HCT116 (cell line): ENCODE results near the gene CFAP61. TPM values are rescaled to one million over a fixed set of nuclear protein-coding genes. Genes with fewer than 3 reads are reported as not detected.

ENCODE experiments used
- ATAC-seq: fragments of 200-7000 bp; cut with Tn5 transposase; 2 replicates; pipeline ENCODE4 v1.9.1; 2020; ENCODE audit warnings: mild to moderate bottlenecking, moderate library complexity
- BruUV-seq: library from RNA; stranded (reverse); fragments of 400-500 nt; replicated peaks from 2 replicates; lab custom pipeline; 2021; lab: Mats Ljungman, UMichigan
- CTCF ChIA-PET: fragments of 300-600 bp; sonication (Branson Sonifier 250); formaldehyde crosslinking; loops from one replicate; lab custom pipeline; 2021; ENCODE audit warnings: antibody characterized with exemption; lab: Charles Lee
- POLR2A ChIA-PET: fragments of 300-600, 350-600 bp; sonication (Branson Sonifier 250); formaldehyde crosslinking; loops from one replicate; lab custom pipeline; 2021; ENCODE audit warnings: antibody characterized with exemption; lab: Charles Lee
- RAD21 ChIA-PET, 2 experiments: fragments of 300-600 bp; sonication (Branson Sonifier 250); formaldehyde crosslinking; loops; one replicate each; lab custom pipeline; 2023; ENCODE audit warnings: low total read pairs in 2 of 2; ENCODE audit not compliant: uncharacterized antibody in 2 of 2, unreplicated experiment in 2 of 2, low non-redundant PET in 1 of 2; lab: Charles Lee
- DNase-seq: peaks from one replicate; pipeline ENCODE4 v3.0.0-alpha.2; 2010; ENCODE audit warnings: low read depth, low spot score
- H2AFZ ChIP-seq: fragments of 200-600 bp; shearing (Covaris generic), sonication (generic); 2 replicates; pipeline ENCODE4 v1.6.1; 2017; ENCODE audit warnings: low read depth, mixed run types, mixed read lengths, antibody characterized with exemption, low read length; ENCODE audit not compliant: poor library complexity, severe bottlenecking
- H3K27ac ChIP-seq: 2 replicates; pipeline ENCODE4 v1.5.1; 2012; ENCODE audit warnings: low read depth, low read length
- H3K27me3 ChIP-seq: fragments of 200-600 bp; sonication (generic); 2 replicates; pipeline ENCODE4 v1.6.1; 2016; ENCODE audit warnings: mixed run types, low read length, mixed read lengths; ENCODE audit not compliant: insufficient read depth
- H3K36me3 ChIP-seq, 2 experiments: fragments of 200-500 bp in 1 of 2; fragments of 200-600 bp in 1 of 2; sonication (Bioruptor generic) in 1 of 2; sonication (generic) in 1 of 2; 2 replicates each; pipeline versions ENCODE4 v1.5.1 to v1.6.1; 2014 to 2016; ENCODE audit warnings: low read length in 2 of 2, inconsistent platforms in 1 of 2, mixed read lengths in 1 of 2, mixed run types in 1 of 2; ENCODE audit not compliant: insufficient read depth in 2 of 2, control insufficient read depth in 1 of 2
- H3K4me1 ChIP-seq, 2 experiments: fragments of 200-600 bp in 1 of 2; sonication (generic) in 1 of 2; 2 replicates each; pipeline versions ENCODE4 v1.5.1 to v1.6.1; 2012 to 2017; ENCODE audit warnings: low read length in 2 of 2, inconsistent platforms in 1 of 2, mild to moderate bottlenecking in 1 of 2, mixed read lengths in 1 of 2, mixed run types in 1 of 2, moderate library complexity in 1 of 2; ENCODE audit not compliant: insufficient read depth in 2 of 2, control insufficient read depth in 1 of 2
- H3K4me2 ChIP-seq: fragments of 200-600 bp; sonication (generic); 2 replicates; pipeline ENCODE4 v1.6.1; 2017; ENCODE audit warnings: mixed run types, low read length, mixed read lengths
- H3K4me3 ChIP-seq, 2 experiments: fragments of 200-600 bp in 1 of 2; sonication (generic) in 1 of 2; replicated peaks in 1 of 2; 2 replicates each; pipeline ENCODE4 v1.5.1; 2011 to 2016; ENCODE audit warnings: low read length in 2 of 2, control low read depth in 1 of 2, low read depth in 1 of 2, mild to moderate bottlenecking in 1 of 2, mixed read lengths in 1 of 2, mixed run types in 1 of 2
- H3K79me2 ChIP-seq: fragments of 200-600 bp; sonication (generic); 2 replicates; pipeline ENCODE4 v1.6.1; 2017; ENCODE audit warnings: mild to moderate bottlenecking, mixed run types, low read length, moderate library complexity, mixed read lengths; ENCODE audit not compliant: insufficient read depth
- H3K9ac ChIP-seq: fragments of 200-600 bp; sonication (generic); 2 replicates; pipeline ENCODE4 v1.6.1; 2016; ENCODE audit warnings: low read length, mixed read lengths
- H3K9me2 ChIP-seq: fragments of 200-600 bp; sonication (generic), shearing (Covaris generic); 2 replicates; pipeline ENCODE4 v1.6.1; 2017; ENCODE audit warnings: mixed run types, mild to moderate bottlenecking, moderate library complexity; ENCODE audit not compliant: insufficient read depth
- H3K9me3 ChIP-seq, 2 experiments: fragments of 200-500 bp in 1 of 2; fragments of 200-600 bp in 1 of 2; sonication (Bioruptor generic) in 1 of 2; sonication (generic) in 1 of 2; 2 replicates each; pipeline ENCODE4 v1.6.1; 2014 to 2017; ENCODE audit warnings: low read length in 2 of 2, mixed read lengths in 2 of 2, inconsistent platforms in 1 of 2, low read depth in 1 of 2, mild to moderate bottlenecking in 1 of 2, mixed run types in 1 of 2, moderate library complexity in 1 of 2; ENCODE audit not compliant: control insufficient read depth in 1 of 2, insufficient read depth in 1 of 2
- H4K20me1 ChIP-seq: fragments of 200-600 bp; sonication (generic), shearing (Covaris generic); 2 replicates; pipeline ENCODE4 v1.6.1; 2017; ENCODE audit warnings: mixed run types, mild to moderate bottlenecking, moderate library complexity; ENCODE audit not compliant: insufficient read depth
- CBX3 ChIP-seq: IDR thresholded peaks from 2 replicates; pipeline ENCODE4 v1.6.1; 2012; ENCODE audit warnings: low read depth
- EGR1 ChIP-seq: IDR thresholded peaks from 2 replicates; pipeline ENCODE4 v1.6.1; 2012; ENCODE audit warnings: low read depth
- ELF1 ChIP-seq: IDR thresholded peaks from 2 replicates; pipeline ENCODE4 v1.6.1; 2012; ENCODE audit warnings: low read depth, borderline replicate concordance
- EZH2 ChIP-seq: fragments of 200-600 bp; sonication (generic); IDR thresholded peaks from 2 replicates; pipeline ENCODE4 v1.6.1; 2017; ENCODE audit warnings: antibody characterized with exemption, mixed run types
- FOSL1 ChIP-seq: IDR thresholded peaks from 2 replicates; pipeline ENCODE4 v1.6.1; 2012; ENCODE audit warnings: low read depth
- MAX ChIP-seq: IDR thresholded peaks from 2 replicates; pipeline ENCODE4 v1.6.1; 2012
- POLR2A ChIP-seq: IDR thresholded peaks from 2 replicates; pipeline ENCODE4 v1.7.0; 2011; ENCODE audit warnings: borderline replicate concordance; ENCODE audit not compliant: insufficient read depth, insufficient read length; ENCODE audit errors: extremely low read depth
- POLR2AphosphoS5 ChIP-seq: IDR thresholded peaks from 2 replicates; pipeline ENCODE4 v1.6.1; 2011; ENCODE audit warnings: mild to moderate bottlenecking, low read depth, low read length, moderate library complexity
- RAD21 ChIP-seq: IDR thresholded peaks from 2 replicates; pipeline ENCODE4 v1.6.1; 2012; ENCODE audit warnings: low read depth, mild to moderate bottlenecking
- TCF7L2 ChIP-seq: IDR thresholded peaks from 2 replicates; pipeline ENCODE4 v1.7.0; 2011; ENCODE audit warnings: borderline replicate concordance, inconsistent platforms; ENCODE audit not compliant: insufficient read depth, insufficient read length; ENCODE audit errors: extremely low read depth
- ZBTB33 ChIP-seq: IDR thresholded peaks from 2 replicates; pipeline ENCODE4 v1.6.1; 2011; ENCODE audit warnings: mild to moderate bottlenecking, low read length, moderate library complexity; ENCODE audit not compliant: insufficient replicate concordance; ENCODE audit errors: extremely low read depth
- intact Hi-C: fragments of 100-400 bp; cut with micrococcal nuclease; formaldehyde crosslinking; loops from 2 replicates; pipeline ENCODE4 v1.10.0; 2022
- total RNA-seq: library from RNA; stranded (reverse); gene quantifications from one replicate; pipeline ENCODE4 v1.2.1, GENCODE V29; 2021; ENCODE audit not compliant: unreplicated experiment

The CFAP61 gene
- total RNA-seq, 1 experiment from 2014 or later = 1.7 TPM

- no peak for TF ChIP-seq EZH2
- TF ChIP-seq EGR1 = no peak
- TF ChIP-seq CBX3 = no peak
- no peak for TF ChIP-seq RAD21
- no peak for TF ChIP-seq FOSL1
- no peak for TF ChIP-seq POLR2A
- TF ChIP-seq POLR2AphosphoS5 = no peak
- TF ChIP-seq MAX = no peak
- TF ChIP-seq ELF1 = no peak
- TF ChIP-seq ZBTB33 = no peak
- no peak for TF ChIP-seq TCF7L2
- TF ChIP-seq, all 23 proteins: peak for 0
- ChIA-PET CTCF (no interaction called here), POLR2A (no interaction called here), RAD21 (no interaction called here)
- peaks cover 22 to 30% of the 10 kb centered on the region in 2 experiments for H3K4me1 ChIP-seq
- H4K20me1 ChIP-seq = peaks cover 8% of the 10 kb centered on the region; the same call in 1 of the 2 replicates
- peak overlapping the region; percentile 89 to 98 for H3K4me3 ChIP-seq
- no peaks in the 10 kb centered on the region for H3K9me3 ChIP-seq
- DNase-seq = no peak
- no peak for ATAC-seq
- H3K4me2 ChIP-seq = peak overlapping the region; percentile 87
- peak overlapping the region; percentile 38; the same call in 1 of the 2 replicates for H3K27ac ChIP-seq
- peak overlapping the region; percentile 92 for H3K9ac ChIP-seq
- BruUV-seq = TSS peak; percentile 81
- no peak overlapping the region for H2AFZ ChIP-seq
- peaks cover 5 to 8% of the 10 kb centered on the region in 2 experiments; a peak in 3 of 4 replicates for H3K36me3 ChIP-seq
- intact Hi-C loops = loop anchor here (5.0 kb wide), 1 partner anchor 231 kb away; no protein-coding TSS in a partner anchor
- H3K9me2 ChIP-seq = no peaks in the 10 kb centered on the region
- peaks cover 62% of the 10 kb centered on the region for H3K79me2 ChIP-seq
- H3K27me3 ChIP-seq = no peaks in the 10 kb centered on the region
Measured at GRCh38 chr20:20018366-20018765, 34.0 kb upstream of the CFAP61 start.
